Islet precursor cell (in vitro differentiated cells): ENCODE data around the gene SUMO3.

ENCODE experiments used
- DNase-seq: peaks from one replicate; pipeline ENCODE4 v3.0.0-alpha.2; 2018

SUMO3 gene

GRCh38 chr21:44758781-44759627, 58.9 kb downstream of the SUMO3 start:
- DNase-seq = peak; percentile 38

DNA sequence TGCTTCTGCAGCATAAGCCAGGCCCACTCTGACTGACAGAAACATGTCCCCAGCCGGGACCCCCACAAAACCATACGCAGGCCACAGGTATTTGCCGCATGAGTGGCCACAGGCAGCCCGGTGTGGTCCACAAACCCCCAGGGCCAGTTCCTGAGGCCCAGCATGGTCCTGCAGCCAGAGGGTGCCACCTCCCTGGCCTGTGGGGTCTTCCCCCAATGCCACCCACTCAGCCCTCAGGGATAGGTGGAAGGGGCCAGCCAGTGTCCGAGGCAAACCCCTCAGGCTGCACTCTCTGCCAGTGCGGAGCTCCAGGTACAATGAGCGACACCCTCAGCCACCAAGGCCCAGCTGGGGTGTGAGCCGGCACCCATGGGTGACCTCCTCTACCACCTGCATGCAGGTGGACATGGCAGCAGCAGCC, 59.7 kb downstream of the SUMO3 start:
- peak; percentile 46 for DNase-seq

GRCh38 chr21:44757731-44758130, 60.1 kb downstream of the SUMO3 start:
- DNase-seq = peak; percentile 28

DNA sequence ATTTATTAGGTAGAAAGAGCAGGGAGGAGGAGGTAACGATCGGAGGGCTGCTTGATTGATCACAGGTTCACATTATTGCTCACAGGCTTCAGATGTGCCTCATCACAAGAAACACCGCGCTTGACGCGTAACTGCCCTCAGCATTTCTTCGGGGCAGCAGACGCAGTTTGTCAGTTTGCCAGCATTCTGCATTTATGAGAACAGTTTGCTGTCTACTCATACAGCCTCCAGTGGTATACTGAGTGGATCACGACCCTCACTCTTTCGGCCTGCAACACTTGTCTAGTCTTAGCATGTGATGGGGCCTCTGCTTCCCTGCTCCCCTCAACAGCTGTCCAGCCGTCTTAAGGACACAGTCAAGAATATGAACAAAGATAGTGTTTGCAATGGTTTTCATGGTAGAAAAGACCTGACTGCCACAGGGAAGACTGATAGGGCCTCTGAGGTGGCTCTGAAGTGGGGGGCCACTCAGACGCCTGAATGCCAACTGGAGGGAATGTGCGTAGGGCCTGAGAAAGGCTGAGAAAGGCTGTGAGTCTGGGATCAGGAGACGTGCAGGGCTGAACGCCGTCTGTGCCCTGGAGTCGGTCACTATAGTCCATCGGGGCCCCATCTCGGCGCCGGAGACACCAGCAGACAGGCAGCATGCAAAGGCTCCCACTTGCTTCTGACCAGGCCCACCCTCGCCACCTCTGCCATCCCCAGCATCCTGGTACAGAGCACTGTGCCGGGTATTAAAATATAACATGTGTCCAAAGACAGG, 61.3 kb downstream of the SUMO3 start:
- DNase-seq = peak; percentile 41
